DND-41 (cell line): ENCODE measurements around the gene GRB2.
"Not testable (repeated sequence)": the region's sequence is repeated elsewhere in the genome, so short reads cannot be mapped to it uniquely, and the experiment has no call there.

Source experiments
- ATAC-seq: fragments of 200-7000 bp; cut with Tn5 transposase; 3 replicates; pipeline ENCODE4 v1.9.1; 2021; ENCODE audit warnings: low read depth; ENCODE audit not compliant: insufficient read depth
- DNase-seq: peaks from one replicate; pipeline ENCODE4 v3.0.0-alpha.2; 2020
- H2AFZ ChIP-seq: 2 replicates; pipeline ENCODE4 v1.6.0; 2012; ENCODE audit warnings: low read depth, low read length
- H3K27ac ChIP-seq: 2 replicates; pipeline ENCODE4 v1.5.1; 2012; ENCODE audit warnings: low read length, inconsistent platforms
- H3K27me3 ChIP-seq: fragments of 200-600 bp; sonication (generic); 2 replicates; pipeline ENCODE4 v1.6.0; 2012; ENCODE audit warnings: low read length, mild to moderate bottlenecking, inconsistent platforms; ENCODE audit not compliant: insufficient read depth, poor library complexity
- H3K36me3 ChIP-seq: 2 replicates; pipeline ENCODE4 v1.5.1; 2012; ENCODE audit warnings: low read length, inconsistent platforms; ENCODE audit not compliant: insufficient read depth
- H3K4me1 ChIP-seq: 2 replicates; pipeline ENCODE4 v1.5.1; 2012; ENCODE audit warnings: mild to moderate bottlenecking, low read length; ENCODE audit not compliant: insufficient read depth
- H3K4me2 ChIP-seq: 2 replicates; pipeline ENCODE4 v1.6.0; 2012; ENCODE audit warnings: mild to moderate bottlenecking, moderate library complexity, low read length, inconsistent platforms; ENCODE audit not compliant: insufficient read depth
- H3K4me3 ChIP-seq, 2 experiments: fragments of 200-600 bp in 1 of 2; shearing (Covaris generic) in 1 of 2; 2 replicates each; pipeline ENCODE4 v1.5.1; 2012 to 2016; ENCODE audit warnings: inconsistent platforms in 2 of 2, low read length in 2 of 2, mild to moderate bottlenecking in 2 of 2, low read depth in 1 of 2, moderate library complexity in 1 of 2
- H3K79me2 ChIP-seq: 2 replicates; pipeline ENCODE4 v1.6.0; 2012; ENCODE audit warnings: low read length, inconsistent platforms; ENCODE audit not compliant: insufficient read depth
- H3K9ac ChIP-seq: 2 replicates; pipeline ENCODE4 v1.6.0; 2012; ENCODE audit warnings: low read depth, mild to moderate bottlenecking, inconsistent platforms, low read length, moderate library complexity
- H3K9me3 ChIP-seq: 2 replicates; pipeline ENCODE4 v1.5.1; 2012; ENCODE audit warnings: low read length, moderate library complexity, mild to moderate bottlenecking, inconsistent platforms; ENCODE audit not compliant: insufficient read depth, severe bottlenecking
- H4K20me1 ChIP-seq: 2 replicates; pipeline ENCODE4 v1.6.0; 2012; ENCODE audit warnings: low read length; ENCODE audit not compliant: insufficient read depth
- CTCF ChIP-seq: IDR thresholded peaks from 2 replicates; pipeline ENCODE4 v1.5.1; 2012; ENCODE audit warnings: borderline replicate concordance, low read length, moderate library complexity, mild to moderate bottlenecking; ENCODE audit not compliant: poor library complexity, severe bottlenecking; ENCODE audit errors: extremely low read depth
- EZH2 ChIP-seq: IDR thresholded peaks from 3 replicates; pipeline ENCODE4 v1.6.1; 2012; ENCODE audit warnings: borderline replicate concordance, low read depth, mild to moderate bottlenecking, moderate library complexity, low read length, inconsistent platforms; ENCODE audit not compliant: severe bottlenecking

Gene GRB2

GRCh38 chr17:75440738-75441448 lies 35.4 kb upstream of the GRB2 start:
- Histone ChIP-seq H2AFZ (no peak overlapping the region), H3K4me2 (no peak overlapping the region), H3K4me1 (no peaks in the 10 kb centered on the region), H3K27ac (no peak overlapping the region), H3K9ac (no peak overlapping the region), H4K20me1 (no peaks in the 10 kb centered on the region), H3K9me3 (no peaks in the 10 kb centered on the region), H3K27me3 (no peaks in the 10 kb centered on the region), H3K4me3 (no peak overlapping the region), H3K36me3 (no peaks in the 10 kb centered on the region), H3K79me2 (no peaks in the 10 kb centered on the region)
- TF ChIP-seq CTCF (no peak), EZH2 (no peak)
- ATAC-seq (no peak), DNase-seq (no peak)

DNA sequence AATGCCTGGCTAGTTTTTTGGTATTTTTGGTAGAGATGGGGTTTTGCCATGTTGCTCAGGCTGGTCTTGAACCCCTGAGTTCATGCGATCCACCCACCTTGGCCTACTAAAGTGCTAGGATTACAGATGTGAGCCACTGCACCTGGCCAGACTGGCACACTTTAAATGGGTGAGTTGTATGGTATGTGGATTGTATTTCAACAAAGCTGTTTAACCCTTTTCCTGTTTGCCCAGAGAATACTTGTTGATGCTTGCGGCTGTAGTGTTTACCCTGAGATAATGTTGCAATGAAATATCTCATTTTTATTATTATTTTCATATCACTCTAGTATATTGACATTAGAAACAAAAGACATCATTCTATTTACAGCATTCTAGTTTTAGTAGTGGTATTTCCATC lies 33.8 kb upstream of the GRB2 start:
- Histone ChIP-seq H4K20me1 (no peaks in the 10 kb centered on the region), H3K27me3 (peaks cover 5% of the 10 kb centered on the region), H3K4me2 (no peak overlapping the region), H3K27ac (no peak overlapping the region), H3K4me1 (no peaks in the 10 kb centered on the region), H3K4me3 (no peak overlapping the region), H2AFZ (no peak overlapping the region), H3K79me2 (no peaks in the 10 kb centered on the region), H3K9me3 (no peaks in the 10 kb centered on the region), H3K36me3 (no peaks in the 10 kb centered on the region), H3K9ac (no peak overlapping the region)
- DNase-seq: no peak
- no peak for ATAC-seq
- no peak for TF ChIP-seq CTCF
- TF ChIP-seq EZH2: no peak

- not testable (repeated sequence) for H3K36me3 ChIP-seq, H3K4me3 ChIP-seq, DNase-seq, H3K9me3 ChIP-seq, H2AFZ ChIP-seq, ATAC-seq, H3K79me2 ChIP-seq, H4K20me1 ChIP-seq, H3K27me3 ChIP-seq, H3K4me1 ChIP-seq, H3K27ac ChIP-seq, H3K9ac ChIP-seq, H3K4me2 ChIP-seq
Measured at GRCh38 chr17:75437404-75437803, 31.9 kb upstream of the GRB2 start.

DNA sequence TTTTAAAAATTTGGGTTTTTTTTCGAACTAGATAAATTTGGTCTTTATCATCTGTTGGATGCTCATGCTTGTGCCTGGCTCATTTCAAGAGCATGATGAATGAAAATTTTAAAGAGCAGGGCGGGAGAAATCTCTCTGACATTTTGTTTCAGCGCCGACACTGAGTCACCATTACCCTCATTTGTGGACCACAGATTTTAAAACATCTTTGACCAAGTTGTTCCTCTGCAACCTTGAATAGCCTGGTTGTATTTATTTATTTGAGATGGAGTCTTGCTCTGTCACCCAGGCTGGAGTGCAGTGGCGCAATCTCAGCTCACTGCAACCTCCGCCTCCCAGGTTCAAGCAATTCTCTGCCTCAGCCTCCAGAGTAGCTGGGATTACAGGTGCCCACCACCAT lies 29.0 kb upstream of the GRB2 start:
- not testable (repeated sequence) for H3K27me3 ChIP-seq, H4K20me1 ChIP-seq, H3K36me3 ChIP-seq, H2AFZ ChIP-seq, H3K79me2 ChIP-seq, H3K4me3 ChIP-seq, H3K27ac ChIP-seq, H3K4me2 ChIP-seq, ATAC-seq, H3K9me3 ChIP-seq, DNase-seq, H3K4me1 ChIP-seq, H3K9ac ChIP-seq
